ENCODE measurements around the gene SPECC1. TPM values are rescaled to one million over a fixed set of nuclear protein-coding genes. Genes with fewer than 3 reads are reported as not detected.

Gene SPECC1
- total RNA-seq, 1 donor from 2014 or later, result 25.8 TPM

DNA sequence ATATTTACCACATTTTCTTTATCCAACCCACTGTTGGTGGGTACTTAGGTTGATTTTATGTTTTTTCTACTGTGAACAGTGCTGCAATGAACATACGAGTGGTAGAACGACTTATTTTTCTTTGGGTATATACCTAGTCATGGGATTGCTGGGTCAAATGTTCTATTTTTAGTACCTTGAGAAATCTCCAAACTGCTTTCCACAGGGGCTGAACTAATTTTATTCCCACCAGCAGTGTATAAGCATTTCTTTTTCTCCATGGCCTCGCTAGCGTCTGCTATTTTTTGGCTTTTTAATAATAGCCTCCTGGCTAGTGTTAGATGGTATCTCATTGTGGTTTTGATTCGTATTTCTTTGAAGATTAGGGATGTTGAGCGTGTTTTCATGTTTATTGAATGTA is 255.8 kb downstream of the SPECC1 start:
- no peak for DNase-seq (ENCODE audit: low spot score)

DNA sequence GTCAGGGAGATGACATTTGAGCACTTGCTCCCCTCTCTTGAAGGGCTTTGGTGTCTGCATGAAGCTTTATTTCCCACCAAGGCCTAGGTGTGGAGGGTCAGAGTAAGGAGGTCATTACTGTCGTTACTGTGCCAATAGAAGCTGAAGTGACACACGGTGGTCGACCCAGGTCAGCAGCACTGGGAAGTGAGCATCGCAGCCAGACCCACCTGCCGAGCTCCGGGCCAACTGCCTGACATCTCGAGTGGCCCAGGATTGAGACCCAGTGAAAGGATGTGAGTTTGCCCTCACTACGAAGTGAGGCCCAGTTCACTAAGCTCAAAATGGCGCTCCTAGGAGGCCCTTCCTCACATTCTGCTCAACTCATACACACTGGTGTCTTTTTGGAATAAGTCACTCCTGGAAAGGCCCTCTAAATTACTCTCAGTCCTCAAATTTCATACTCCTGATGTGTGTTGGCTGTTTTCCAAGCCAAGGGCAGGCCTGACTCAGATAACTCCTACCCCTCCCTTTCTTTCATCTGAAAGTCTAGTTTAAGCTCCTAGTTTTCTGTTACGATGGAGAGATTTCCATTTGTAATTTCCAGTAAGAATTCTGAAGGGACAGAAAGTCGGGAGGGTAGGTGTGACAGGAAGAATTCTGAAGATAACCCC is 257.8 kb downstream of the SPECC1 start:
- no peak for DNase-seq (ENCODE audit: low spot score)

GRCh38 chr17:20267459-20267842 is 258.3 kb downstream of the SPECC1 start:
- no peak for DNase-seq (ENCODE audit: low spot score)

DNA sequence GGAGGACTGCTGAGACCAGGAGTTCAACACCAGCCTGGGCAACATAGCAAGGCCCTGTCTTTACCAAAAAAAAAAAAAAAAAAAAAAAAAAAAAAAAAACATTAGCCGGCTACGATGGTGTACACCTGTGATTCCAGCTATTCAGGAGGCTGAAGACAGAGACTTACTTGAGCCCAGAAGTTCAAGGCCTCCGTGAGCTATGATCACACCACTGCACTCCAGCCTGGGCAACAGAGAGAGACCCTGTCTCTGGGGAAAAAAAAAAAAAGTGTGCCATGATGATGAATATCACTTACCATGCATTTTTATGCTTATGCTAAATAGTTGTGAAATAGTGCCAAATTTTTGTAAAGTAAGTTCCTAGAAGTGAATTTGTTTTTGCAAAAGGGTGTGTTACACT is 261.2 kb downstream of the SPECC1 start:
- no peak for DNase-seq (ENCODE audit: low spot score)

GRCh38 chr17:20271011-20271610 is 262.0 kb downstream of the SPECC1 start:
- DNase-seq (ENCODE audit: low spot score), result no peak

DNA sequence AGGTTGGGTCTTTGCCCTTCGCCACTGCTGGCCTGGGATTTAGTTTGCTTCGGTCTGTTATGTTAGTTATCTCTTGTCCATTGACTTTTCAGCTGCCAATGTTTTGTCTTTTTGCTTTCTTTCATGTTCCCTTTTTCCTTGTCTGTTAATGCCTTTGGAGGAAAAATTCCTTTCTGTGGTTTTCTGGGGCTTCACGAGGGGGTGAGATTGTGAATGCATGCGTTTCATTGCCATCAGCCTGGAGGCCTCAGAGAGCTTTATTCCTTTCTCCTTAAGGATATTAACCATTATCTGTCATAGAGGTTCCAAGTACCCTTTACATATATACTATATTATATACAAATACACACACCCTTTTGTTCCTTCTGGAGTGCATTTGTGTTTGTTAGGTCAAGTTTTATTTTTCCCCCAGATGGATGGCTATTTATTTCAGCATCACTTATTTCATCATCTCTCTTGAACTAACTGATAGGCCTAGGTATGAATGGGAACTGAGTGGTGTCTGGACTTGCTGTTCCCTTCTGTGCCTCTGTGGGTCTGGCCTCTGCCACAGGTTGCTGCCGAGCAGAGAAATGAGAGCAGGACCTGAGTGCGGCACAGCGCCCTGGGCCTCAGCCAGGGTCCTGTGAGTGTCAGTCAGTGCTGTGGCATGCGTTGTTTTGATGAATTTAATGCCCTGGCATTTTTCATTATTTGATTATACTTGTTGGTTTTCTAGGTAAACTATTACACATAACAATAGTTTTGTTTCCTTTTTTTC is 264.8 kb downstream of the SPECC1 start:
- no peak for DNase-seq (ENCODE audit: low spot score)

DNA sequence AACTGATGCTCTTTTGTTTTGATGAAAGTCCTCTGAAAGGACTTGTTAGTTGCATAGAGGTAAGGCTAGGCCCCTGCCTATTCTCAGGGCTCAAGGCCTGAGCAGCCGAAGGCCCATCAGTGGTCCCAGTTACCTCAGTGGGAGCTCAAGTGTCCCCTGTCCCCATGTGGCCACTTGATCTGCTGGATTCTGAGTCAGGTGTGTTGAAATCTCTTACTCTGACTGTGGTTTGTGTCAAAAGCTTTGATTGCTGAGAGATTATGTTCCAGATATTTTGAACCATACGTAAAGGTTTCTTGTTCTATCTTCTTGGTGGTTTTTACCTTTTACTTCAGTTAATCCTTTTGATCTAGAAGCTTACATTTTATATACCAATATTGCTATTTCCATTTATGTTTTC is 266.5 kb downstream of the SPECC1 start:
- DNase-seq (ENCODE audit: low spot score), result no peak

- no peak for DNase-seq (ENCODE audit: low spot score)
These were observed 267.3 kb downstream of the SPECC1 start for GRCh38 chr17:20276421-20276820.

GRCh38 chr17:20278805-20279204 is 269.6 kb downstream of the SPECC1 start:
- no peak for DNase-seq (ENCODE audit: low spot score)

DNA sequence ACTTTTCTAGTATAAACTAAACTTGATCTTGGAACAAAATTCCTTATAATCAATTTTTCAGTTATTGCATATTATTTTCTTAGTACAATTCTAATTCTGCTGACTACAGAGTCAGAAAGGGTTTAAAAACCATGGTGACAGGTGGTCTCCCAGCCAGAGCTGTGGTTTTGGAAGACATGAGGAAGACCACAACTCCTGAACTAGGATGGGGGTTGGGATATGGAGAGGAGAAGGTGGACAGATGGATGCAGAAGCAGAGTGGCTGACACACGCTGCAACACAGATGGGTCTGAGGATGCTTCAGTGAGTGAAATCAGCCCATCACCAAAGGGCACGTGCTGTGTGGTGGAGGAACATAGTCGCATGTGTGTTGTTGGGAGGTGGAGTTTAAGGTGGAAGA is 270.5 kb downstream of the SPECC1 start:
- DNase-seq (ENCODE audit: low spot score), result no peak

DNA sequence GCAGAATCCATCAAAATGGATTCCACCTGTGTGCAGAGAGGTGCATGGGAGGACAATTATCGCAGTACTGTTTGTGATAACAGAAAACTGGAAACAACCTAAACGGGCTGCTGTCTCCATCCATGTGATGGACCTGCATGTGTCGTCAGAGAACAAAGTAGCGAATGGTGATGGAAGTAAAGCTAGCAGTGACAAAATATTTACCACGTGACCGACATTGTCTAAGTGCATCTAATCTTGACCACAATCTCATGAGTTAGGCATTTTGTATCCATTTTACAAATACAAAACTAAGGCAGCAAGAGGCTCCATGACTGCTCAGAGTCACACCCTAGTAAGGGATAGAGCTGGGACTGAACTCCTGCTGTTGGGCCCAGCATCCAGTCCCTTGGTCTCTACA is 270.9 kb downstream of the SPECC1 start:
- DNase-seq (ENCODE audit: low spot score), result no peak

GRCh38 chr17:20280851-20281250 is 271.7 kb downstream of the SPECC1 start:
- no peak for DNase-seq (ENCODE audit: low spot score)

DNA sequence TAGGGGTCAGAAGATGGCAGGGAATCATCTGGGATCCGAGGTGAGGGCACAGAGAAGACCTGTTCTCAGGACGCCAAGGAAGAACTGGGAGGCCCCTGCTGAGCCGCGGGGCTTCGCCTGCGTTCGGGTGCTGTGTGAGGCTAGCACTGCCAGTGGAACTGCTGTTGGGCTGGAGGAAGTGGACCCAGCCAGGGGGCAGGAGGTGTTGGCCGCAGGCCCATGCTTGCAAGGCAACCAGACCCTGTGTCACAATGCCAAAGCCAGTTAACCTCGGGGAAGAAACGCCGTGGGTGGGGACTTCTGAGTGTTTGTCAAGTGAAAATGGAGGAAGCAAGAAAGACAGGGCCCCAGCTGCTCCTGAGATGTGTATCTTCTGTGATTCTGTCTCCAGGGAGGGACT is 272.7 kb downstream of the SPECC1 start:
- DNase-seq (ENCODE audit: low spot score), result peak; percentile 88

- DNase-seq (ENCODE audit: low spot score), result no peak
These were observed 273.6 kb downstream of the SPECC1 start for GRCh38 chr17:20282526-20283308.

DNA sequence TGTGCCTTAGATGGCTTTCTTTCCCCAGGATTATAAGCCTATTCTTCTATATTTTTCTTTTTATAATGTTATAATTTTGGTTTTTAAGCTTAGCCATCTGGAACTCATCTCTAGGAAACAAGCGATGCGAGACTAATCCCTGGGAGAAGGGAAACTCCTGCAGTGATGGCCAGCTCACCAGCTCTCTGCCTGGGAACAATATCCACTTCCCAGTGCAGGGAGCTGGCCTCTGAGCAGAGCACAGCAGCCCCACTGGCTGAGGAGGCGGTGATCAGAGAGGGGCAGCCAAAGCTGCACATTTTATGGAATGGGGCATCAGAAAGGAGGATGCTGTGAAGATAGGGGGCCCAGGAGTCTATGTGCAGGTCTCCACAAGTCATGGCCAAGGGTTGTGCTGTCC is 274.9 kb downstream of the SPECC1 start:
- peak; percentile 75 for DNase-seq (ENCODE audit: low spot score)

- peak; percentile 26 for DNase-seq (ENCODE audit: low spot score)
These were observed 275.6 kb downstream of the SPECC1 start for GRCh38 chr17:20284570-20285295.

- DNase-seq (ENCODE audit: low spot score), result no peak
These were observed 280.8 kb downstream of the SPECC1 start for GRCh38 chr17:20289984-20290383.

DNA sequence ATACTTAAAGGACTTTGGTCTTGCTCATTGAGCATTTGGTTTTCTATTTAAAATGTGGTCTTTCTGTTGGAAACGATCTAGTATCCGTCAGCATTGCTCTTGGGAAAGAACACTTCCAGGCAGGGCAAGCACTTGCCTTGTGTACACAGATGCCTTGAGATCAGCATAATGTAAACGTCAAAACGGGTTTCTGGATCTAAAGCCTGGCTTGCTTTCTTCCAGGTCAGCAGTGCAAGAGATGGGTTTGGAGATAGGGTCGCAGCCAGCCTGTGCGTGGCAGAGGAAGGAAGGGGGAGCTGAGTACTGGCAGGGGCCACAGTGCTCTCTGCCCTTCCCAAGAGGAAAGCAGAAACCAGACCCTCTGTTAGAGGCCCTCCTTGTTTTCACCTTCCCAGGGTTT is 282.7 kb downstream of the SPECC1 start:
- no peak for DNase-seq (ENCODE audit: low spot score)

- DNase-seq (ENCODE audit: low spot score), result peak; percentile 20
These were observed 284.3 kb downstream of the SPECC1 start for GRCh38 chr17:20293501-20293900.

DNA sequence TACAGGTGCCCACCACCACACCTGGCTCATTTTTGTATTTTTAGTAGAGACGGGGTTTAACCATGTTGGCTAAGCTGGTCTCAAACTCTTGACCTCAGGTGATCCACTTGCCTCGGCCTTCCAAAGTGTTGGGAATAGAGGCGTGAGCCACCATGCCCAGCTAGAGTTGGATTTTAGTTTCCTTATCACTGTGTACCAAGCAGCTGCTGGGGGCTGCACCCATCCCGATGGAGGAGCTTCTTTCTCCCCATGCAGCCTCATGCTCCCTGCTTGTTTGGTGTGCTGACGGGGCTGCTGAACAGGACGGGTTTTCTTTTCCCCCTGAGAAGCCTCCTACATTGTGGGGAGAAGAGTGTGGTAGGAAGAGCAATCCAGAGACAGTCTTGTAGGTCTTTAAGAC is 285.0 kb downstream of the SPECC1 start:
- peak; percentile 51 for DNase-seq (ENCODE audit: low spot score)

- peak; percentile 22 for DNase-seq (ENCODE audit: low spot score)
These were observed 289.9 kb downstream of the SPECC1 start for GRCh38 chr17:20299013-20299412.

All from mesenteric fat pad (tissue), 1 donor.